Activated CD8-positive, alpha-beta memory T cell treated with anti-CD3 and anti-CD28 coated beads for 36 hours (primary cell): Measurements from ENCODE around the gene CENPM. TPM values are rescaled to one million over a fixed set of nuclear protein-coding genes. Genes with fewer than 3 reads are reported as not detected.

Experiments used
- CTCF ChIA-PET: fragments of 350-600 bp; sonication (Branson Sonifier 250); formaldehyde crosslinking; loops from one replicate; lab custom pipeline; 2021; ENCODE audit warnings: antibody characterized with exemption; lab: Charles Lee
- POLR2A ChIA-PET: fragments of 350-600 bp; sonication (Branson Sonifier 250); formaldehyde crosslinking; loops from one replicate; lab custom pipeline; 2021; ENCODE audit warnings: antibody characterized with exemption; lab: Charles Lee
- total RNA-seq, 2 experiments: library from RNA; stranded (reverse); gene quantifications; one replicate each; pipeline ENCODE4 v1.2.3, GENCODE V29; 2021

Gene CENPM
- total RNA-seq, 2 experiments from 2014 or later = 80.8 to 84.9 TPM

GRCh38 chr22:41939981-41940831, 6.7 kb downstream of the CENPM start:
- ChIA-PET CTCF (interaction anchor here (0.7 to 8.2 kb wide), 21 partner anchors 15 to 252 kb away, joined by 3 to 89 read pairs (median 5); partner anchors contain the start of genes CCDC134, SMDT1, SNU13 and SREBF2), POLR2A (interaction anchor here (0.6 to 3.3 kb wide), 18 partner anchors 11 to 674 kb away, joined by 3 to 23 read pairs (median 4); partner anchors contain the start of genes CCDC134, POLDIP3, SREBF2 and TEF)

GRCh38 chr22:41936894-41937169, 10.1 kb downstream of the CENPM start:
- ChIA-PET POLR2A (no interaction called here), CTCF (interaction anchor here (8.2 kb wide), 1 partner anchor 11 kb away, joined by 89 read pairs; the partner anchor contains the start of gene TNFRSF13C)

GRCh38 chr22:41935509-41935908, 11.4 kb downstream of the CENPM start:
- ChIA-PET POLR2A (no interaction called here), CTCF (interaction anchor here (8.2 kb wide), 1 partner anchor 10 kb away, joined by 89 read pairs; the partner anchor contains the start of gene TNFRSF13C)

GRCh38 chr22:41935015-41935351, 12.0 kb downstream of the CENPM start:
- CTCF ChIA-PET = interaction anchor here (8.2 kb wide), 1 partner anchor 9 kb away, joined by 89 read pairs; the partner anchor contains the start of gene TNFRSF13C
- POLR2A ChIA-PET = interaction anchor here (0.9 to 1.1 kb wide), 3 partner anchors 11 to 16 kb away, joined by 3 to 4 read pairs (median 4); no protein-coding TSS in a partner anchor

- ChIA-PET CTCF (interaction anchor here (8.2 kb wide), 1 partner anchor 9 kb away, joined by 89 read pairs; the partner anchor contains the start of gene TNFRSF13C), POLR2A (interaction anchor here (0.9 to 1.1 kb wide), 3 partner anchors 10 to 15 kb away, joined by 3 to 4 read pairs (median 4); no protein-coding TSS in a partner anchor)
Measured at GRCh38 chr22:41934284-41935014, 12.5 kb downstream of the CENPM start.

GRCh38 chr22:41933411-41934177, 13.4 kb downstream of the CENPM start:
- POLR2A ChIA-PET = interaction anchor here (1.1 kb wide), 1 partner anchor 14 kb away, joined by 4 read pairs; no protein-coding TSS in a partner anchor
- CTCF ChIA-PET = interaction anchor here (8.2 kb wide), 1 partner anchor 8 kb away, joined by 89 read pairs; the partner anchor contains the start of gene TNFRSF13C

- ChIA-PET CTCF (no interaction called here), POLR2A (no interaction called here)
Measured at GRCh38 chr22:41932353-41932752, 14.6 kb downstream of the CENPM start.

- POLR2A ChIA-PET = no interaction called here
- CTCF ChIA-PET = no interaction called here
Measured at GRCh38 chr22:41931701-41932269, 15.2 kb downstream of the CENPM start.

- POLR2A ChIA-PET = interaction anchor here (1.2 to 1.5 kb wide), 2 partner anchors 10 to 11 kb away, joined by 3 to 4 read pairs; no protein-coding TSS in a partner anchor
- CTCF ChIA-PET = interaction anchor here (0.6 to 7.5 kb wide), 3 partner anchors 8 to 308 kb away, joined by 3 to 89 read pairs (median 3); no protein-coding TSS in a partner anchor
Measured at GRCh38 chr22:41929418-41929810, 17.5 kb downstream of the CENPM start.

GRCh38 chr22:41928593-41929417, 18.1 kb downstream of the CENPM start:
- POLR2A ChIA-PET = interaction anchor here (1.2 to 1.5 kb wide), 2 partner anchors 10 to 12 kb away, joined by 3 to 4 read pairs; no protein-coding TSS in a partner anchor
- CTCF ChIA-PET = interaction anchor here (0.6 to 7.5 kb wide), 3 partner anchors 9 to 307 kb away, joined by 3 to 89 read pairs (median 3); no protein-coding TSS in a partner anchor

GRCh38 chr22:41927813-41928212, 19.1 kb downstream of the CENPM start:
- CTCF ChIA-PET = interaction anchor here (2.7 to 7.5 kb wide), 2 partner anchors 10 to 20 kb away, joined by 12 to 89 read pairs; no protein-coding TSS in a partner anchor
- POLR2A ChIA-PET = no interaction called here

- CTCF ChIA-PET = interaction anchor here (0.5 to 7.5 kb wide), 21 partner anchors 9 to 447 kb away, joined by 3 to 89 read pairs (median 4); partner anchors contain the start of genes CCDC134 and CENPM
- POLR2A ChIA-PET = interaction anchor here (0.5 to 2.6 kb wide), 9 partner anchors 10 to 193 kb away, joined by 3 to 23 read pairs (median 4); partner anchors contain the start of genes CCDC134 and SREBF2
Measured at GRCh38 chr22:41925783-41926460, 21.0 kb downstream of the CENPM start.

- CTCF ChIA-PET = interaction anchor here (7.5 kb wide), 1 partner anchor 14 kb away, joined by 89 read pairs; no protein-coding TSS in a partner anchor
- POLR2A ChIA-PET = interaction anchor here (0.6 kb wide), 1 partner anchor 11 kb away, joined by 4 read pairs; no protein-coding TSS in a partner anchor
Measured at GRCh38 chr22:41923595-41924276, 23.2 kb downstream of the CENPM start.

- CTCF ChIA-PET = interaction anchor here (7.5 kb wide), 1 partner anchor 15 kb away, joined by 89 read pairs; no protein-coding TSS in a partner anchor
- POLR2A ChIA-PET = interaction anchor here (1.1 kb wide), 1 partner anchor 11 kb away, joined by 3 read pairs; no protein-coding TSS in a partner anchor
Measured at GRCh38 chr22:41922940-41923594, 23.9 kb downstream of the CENPM start.

- ChIA-PET POLR2A (interaction anchor here (1.1 kb wide), 1 partner anchor 12 kb away, joined by 3 read pairs; no protein-coding TSS in a partner anchor), CTCF (interaction anchor here (7.5 kb wide), 1 partner anchor 16 kb away, joined by 89 read pairs; no protein-coding TSS in a partner anchor)
Measured at GRCh38 chr22:41922328-41922727, 24.6 kb downstream of the CENPM start.
